HFF-Myc (cell line): ENCODE results near the gene RAG2.

Source experiments
- DNase-seq: peaks from one replicate; pipeline ENCODE4 v3.0.0-alpha.2; 2011; ENCODE audit warnings: low read depth; ENCODE audit errors: extremely low read depth
- H3K4me3 ChIP-seq: replicated peaks from 2 replicates; pipeline ENCODE4 v1.5.1; 2011; ENCODE audit warnings: low read depth, mild to moderate bottlenecking, control low read depth, low read length
- TF ChIP-seq, protein P1 (sequence below): IDR thresholded peaks from 2 replicates; pipeline ENCODE4 v1.5.1; 2012; ENCODE audit warnings: mild to moderate bottlenecking, low read depth, low read length, control low read depth; ENCODE audit errors: missing control alignments

The RAG2 gene

DNA sequence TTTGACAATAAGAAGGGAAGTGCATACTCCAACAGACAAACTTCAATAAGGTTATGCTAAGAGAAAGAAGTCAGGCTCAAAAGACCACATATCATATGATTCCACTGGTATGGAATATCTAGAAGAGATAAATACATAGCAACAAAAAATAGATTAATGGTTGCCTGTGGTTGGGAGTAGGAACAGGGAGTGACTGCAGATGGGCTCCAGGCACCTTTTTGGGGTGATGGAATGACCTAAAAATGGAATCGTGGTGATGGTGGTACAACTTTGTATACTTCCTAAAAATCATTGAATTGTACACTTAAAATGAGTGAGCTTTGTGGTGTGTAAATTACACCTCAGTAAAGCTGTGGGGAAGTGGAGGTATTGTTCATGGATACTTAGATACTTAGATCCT, 29.0 kb upstream of the RAG2 start:
- TF ChIP-seq, protein P1, sequence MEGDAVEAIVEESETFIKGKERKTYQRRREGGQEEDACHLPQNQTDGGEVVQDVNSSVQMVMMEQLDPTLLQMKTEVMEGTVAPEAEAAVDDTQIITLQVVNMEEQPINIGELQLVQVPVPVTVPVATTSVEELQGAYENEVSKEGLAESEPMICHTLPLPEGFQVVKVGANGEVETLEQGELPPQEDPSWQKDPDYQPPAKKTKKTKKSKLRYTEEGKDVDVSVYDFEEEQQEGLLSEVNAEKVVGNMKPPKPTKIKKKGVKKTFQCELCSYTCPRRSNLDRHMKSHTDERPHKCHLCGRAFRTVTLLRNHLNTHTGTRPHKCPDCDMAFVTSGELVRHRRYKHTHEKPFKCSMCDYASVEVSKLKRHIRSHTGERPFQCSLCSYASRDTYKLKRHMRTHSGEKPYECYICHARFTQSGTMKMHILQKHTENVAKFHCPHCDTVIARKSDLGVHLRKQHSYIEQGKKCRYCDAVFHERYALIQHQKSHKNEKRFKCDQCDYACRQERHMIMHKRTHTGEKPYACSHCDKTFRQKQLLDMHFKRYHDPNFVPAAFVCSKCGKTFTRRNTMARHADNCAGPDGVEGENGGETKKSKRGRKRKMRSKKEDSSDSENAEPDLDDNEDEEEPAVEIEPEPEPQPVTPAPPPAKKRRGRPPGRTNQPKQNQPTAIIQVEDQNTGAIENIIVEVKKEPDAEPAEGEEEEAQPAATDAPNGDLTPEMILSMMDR = no peak
- DNase-seq = no peak
- no peak overlapping the region for H3K4me3 ChIP-seq

DNA sequence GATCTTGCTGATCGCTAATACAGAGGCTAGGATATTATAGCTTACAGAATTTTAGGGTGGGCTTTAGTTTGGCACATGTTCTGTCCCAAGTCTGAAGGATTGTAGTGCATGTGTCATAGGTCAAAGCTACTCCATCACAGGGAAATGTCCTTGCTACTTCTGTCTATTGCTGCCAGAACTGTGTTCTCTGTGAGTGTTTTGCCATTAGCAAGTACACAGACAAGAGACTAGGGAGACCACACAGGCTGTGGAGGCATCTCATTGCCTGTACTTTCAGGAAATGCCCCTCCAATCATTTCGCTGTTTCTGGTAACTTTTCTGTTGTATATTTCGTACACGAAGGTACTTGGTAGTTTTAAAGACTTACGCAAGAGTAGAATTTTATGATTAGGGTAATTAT, 25.5 kb upstream of the RAG2 start:
- H3K4me3 ChIP-seq = no peak overlapping the region
- TF ChIP-seq, protein P1 = no peak
- DNase-seq = no peak

DNA sequence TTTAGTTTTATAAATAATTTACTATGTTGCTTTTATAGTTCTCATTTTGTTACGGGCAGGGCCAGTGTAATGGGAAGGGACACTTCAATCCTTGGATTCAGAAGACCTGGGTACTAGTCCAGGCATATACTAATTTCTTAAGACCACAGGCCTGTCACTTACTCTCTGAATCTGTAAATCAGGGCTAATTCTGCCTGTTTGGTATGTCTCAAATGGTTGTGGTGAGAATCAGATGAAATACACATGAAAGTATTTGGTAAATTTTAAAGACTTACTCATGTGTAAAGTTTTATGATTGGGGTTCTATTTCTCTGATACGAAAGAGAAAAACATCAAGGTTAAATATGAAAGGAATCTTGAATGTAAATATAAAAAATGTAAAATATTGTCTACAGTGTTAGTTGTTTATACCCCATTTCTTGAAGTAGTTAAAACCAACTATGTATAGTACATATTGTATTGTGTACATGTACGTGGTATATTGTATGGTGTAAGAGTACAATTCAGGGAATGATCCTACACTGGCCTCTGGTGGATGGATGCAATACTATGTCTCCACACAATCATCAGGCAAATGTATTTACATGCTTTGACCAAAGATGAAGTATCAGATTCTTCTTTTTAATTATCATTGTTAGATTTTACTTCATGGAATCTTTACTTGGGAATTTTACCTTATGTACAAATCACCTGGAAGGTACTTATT, 24.5 kb upstream of the RAG2 start:
- peak; percentile 11 for DNase-seq
- H3K4me3 ChIP-seq = no peak overlapping the region
- TF ChIP-seq, protein P1 = peak; percentile 47

DNA sequence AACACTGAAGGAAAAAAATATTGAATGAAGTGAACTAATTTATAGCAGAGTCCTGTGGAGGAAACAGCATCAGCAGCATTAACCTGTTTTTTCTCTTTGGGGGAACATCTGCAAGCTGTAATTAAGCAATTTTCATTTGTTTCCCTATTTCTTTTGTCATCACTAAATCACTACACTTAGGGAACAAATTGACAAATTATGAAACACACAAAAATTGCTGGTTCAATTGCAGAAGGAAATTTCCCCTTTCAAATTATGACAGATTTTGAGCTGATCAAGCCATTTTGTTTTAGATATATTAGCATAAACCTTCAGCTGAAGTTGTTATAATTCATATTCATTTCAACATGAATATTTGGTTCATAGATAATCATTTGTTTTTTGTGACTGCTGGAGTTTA, 22.2 kb upstream of the RAG2 start:
- DNase-seq = no peak
- TF ChIP-seq, protein P1 = no peak
- H3K4me3 ChIP-seq = no peak overlapping the region

DNA sequence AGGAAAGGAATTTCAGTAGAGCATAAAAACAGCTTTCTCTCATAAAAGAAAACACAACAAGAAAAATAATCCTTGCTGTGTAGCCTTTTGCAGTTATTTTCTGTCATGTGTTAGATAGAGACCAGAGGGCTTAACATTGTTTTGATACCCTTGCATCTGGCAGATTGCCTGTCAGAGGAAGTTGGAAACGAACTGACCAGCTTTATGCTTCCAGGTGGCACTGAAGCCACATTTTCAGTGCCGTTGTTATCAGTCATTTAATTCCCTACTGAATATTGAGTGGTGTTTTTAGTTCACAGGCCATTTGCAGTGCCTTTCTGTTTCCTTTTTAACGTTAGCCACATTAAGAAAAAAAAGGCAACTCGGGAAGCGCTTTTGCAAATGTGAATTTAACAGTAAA, 21.5 kb upstream of the RAG2 start:
- H3K4me3 ChIP-seq = no peak overlapping the region
- TF ChIP-seq, protein P1 = no peak
- DNase-seq = no peak

DNA sequence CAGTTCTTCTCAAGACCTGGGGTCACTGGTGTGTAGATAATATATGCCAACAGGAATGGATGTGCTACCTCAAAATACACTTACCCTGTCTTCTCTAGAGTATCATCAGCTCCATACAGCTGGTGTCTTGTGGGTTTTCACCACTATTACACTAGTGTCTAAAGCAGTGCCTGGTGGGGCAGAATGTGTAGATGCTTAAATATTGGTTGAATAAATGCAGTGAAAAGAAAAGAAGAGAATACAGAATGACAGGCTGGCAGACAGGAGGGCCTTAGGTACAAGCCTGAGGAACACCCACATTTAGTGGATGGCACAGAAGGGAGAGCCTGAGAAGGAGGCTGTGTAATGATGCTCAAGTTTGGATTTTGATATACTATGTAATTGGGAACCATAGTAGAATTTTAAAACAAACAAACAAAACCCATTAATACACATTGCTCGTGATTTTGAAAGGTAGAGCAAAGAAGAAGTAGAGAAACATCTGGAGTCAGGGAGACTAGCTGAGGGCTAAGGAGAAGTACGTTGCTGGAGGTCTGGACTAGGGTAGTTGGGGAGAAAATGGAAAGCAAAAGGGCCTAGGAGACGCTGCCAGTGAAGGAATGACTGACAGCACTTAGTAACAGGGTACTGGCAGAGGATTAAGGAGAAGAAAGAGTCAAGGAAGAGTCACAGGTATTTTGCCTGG, 20.5 kb upstream of the RAG2 start:
- DNase-seq = no peak
- TF ChIP-seq, protein P1 = no peak
- no peak overlapping the region for H3K4me3 ChIP-seq
